Activated CD8-positive, alpha-beta memory T cell treated with anti-CD3 and anti-CD28 coated beads, Interleukin-2, amount 50 U/mL, for 48 hours (primary cell): ENCODE results near the gene NFASC.

Source experiments
- DNase-seq: peaks from one replicate; pipeline ENCODE4 v3.0.0-alpha.2; 2020

NFASC gene

GRCh38 chr1:204891860-204892259 is 21.2 kb downstream of the NFASC start:
- DNase-seq: no peak

DNA sequence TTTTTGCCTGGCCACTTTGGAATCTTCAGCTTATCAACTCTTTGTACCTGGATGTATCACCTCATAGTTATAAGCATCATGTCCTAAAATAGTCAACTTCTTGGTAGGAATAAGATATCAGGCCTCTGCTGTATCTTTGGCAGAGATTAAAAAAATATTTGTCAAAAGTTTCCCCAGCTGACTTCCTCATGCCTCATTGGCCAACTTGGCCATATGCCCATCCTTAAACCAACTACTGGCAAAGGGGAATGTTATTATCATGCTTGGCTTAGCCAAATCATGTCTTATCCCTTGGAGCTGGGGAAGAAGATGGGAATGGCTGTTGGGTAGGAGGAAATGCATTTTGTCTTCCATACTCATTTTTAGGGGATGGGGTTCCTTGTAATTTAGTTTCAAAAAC is 23.4 kb downstream of the NFASC start:
- no peak for DNase-seq

GRCh38 chr1:204894606-204895005 is 23.9 kb downstream of the NFASC start:
- no peak for DNase-seq

DNA sequence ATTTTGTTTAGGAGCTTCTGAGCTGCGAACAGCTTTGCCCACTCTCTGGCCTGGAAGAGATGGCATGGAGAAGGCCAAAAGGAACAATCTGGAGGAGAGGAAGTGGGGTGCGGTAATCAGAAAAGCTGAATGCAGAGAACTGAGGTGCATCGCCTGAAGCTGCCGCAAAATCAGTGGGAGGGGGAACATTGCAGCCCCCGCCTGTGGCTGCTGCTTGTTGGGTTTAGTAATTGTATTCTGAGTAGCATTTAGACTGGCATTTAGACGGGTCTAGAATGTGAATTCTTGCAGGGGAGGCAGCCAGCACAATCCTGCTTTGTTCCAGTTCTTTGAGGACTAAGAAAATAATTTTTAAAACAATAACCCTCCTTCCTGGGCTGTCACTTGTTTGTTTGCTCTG is 25.4 kb downstream of the NFASC start:
- no peak for DNase-seq

DNA sequence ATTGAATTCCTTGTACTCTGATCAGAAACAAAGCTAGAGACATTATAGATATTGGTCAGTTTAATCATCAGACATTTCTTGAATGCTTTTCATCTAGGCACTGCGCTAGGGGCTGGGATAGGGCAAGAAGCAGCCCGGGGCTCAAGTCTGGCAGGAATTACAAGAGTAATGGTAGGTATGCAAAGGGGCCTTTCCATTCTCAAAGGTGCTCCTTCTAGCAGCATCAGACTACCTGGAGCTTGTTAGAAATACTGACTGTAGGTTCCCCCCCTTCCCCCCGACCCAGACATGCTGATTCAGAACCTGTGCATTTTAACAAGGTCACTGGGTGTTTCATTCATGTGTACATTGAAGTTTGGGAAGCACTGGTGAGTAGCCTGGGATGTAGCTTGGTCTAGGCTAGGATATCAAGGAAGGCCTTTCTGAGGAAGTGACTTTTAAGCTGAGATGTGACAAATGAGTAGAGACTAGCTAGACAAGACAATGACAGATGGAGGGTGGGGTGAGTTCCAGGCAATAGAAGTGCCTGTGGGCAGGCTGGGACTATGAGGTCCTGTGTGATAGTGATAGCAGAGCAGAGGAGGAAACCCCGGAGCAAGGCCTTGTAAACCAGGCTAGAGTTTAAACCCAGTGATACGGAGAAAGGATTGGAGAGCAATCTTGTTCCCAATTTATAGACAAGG is 26.3 kb downstream of the NFASC start:
- no peak for DNase-seq

GRCh38 chr1:204900721-204901120 is 30.1 kb downstream of the NFASC start:
- DNase-seq: no peak

DNA sequence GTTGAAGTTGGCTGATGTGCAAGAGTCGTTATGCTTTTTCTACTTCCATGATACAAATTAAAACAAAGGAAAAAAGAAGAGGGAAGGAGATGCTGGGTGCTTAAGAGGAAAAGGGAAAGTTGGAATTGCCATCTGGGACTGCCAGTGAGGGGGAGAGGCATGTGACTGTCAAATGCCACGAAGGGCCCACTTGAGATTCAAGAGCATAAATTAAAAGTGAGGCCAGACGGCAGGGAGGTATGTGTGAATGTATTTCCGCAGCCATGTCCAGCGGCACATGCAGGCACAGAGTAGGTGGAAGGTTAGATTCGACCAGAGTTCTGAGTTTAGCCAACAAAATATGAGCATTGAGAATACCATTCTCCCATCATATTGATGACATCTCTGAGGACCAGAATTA is 32.0 kb downstream of the NFASC start:
- no peak for DNase-seq

DNA sequence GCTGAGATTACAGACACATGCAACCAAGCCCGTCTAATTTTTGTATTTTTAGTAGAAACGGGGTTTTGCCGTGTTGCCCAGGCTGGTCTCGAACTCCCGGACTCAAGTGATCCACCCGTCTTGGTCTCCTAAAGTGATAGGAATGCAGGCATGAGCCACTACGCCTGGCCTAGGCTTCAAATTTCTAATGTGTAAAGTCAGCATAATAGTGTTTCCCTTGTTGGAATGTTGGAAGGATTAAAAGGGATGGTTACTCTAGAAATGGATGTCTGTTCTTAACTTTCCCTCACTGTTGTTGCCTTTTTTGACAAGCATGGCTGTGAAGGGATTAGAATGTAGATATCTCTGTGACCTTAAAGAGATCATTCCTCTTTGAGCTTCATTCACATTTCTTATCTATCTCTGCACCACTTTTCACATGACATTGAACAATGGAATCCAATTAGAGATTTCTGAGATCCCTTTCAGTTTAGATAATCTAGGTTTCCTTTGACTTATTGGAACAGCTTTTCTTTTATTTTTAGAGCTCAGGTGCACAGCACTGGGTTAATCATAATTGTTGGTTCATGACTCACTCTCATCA is 33.7 kb downstream of the NFASC start:
- DNase-seq: no peak

DNA sequence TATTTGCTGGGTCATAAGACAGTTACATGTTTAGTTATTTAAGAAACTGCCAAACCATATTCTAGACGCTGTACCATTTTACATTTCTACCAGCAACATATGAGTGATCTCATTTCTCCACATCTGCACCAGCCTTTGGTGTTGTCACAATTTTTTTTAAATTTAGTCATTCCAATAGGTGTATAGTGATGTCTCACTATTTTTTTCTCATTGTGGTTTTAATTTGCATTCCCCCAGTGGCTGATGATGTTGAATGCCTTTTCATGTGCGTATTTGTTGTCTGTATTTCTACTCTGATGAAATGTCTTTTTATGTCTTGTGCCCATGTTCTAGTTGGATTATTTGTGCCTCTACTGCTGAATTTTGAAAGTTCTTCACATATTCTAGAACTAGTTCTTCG is 38.4 kb downstream of the NFASC start:
- no peak for DNase-seq

- no peak for DNase-seq
These were observed 45.3 kb downstream of the NFASC start for GRCh38 chr1:204915861-204916495.

GRCh38 chr1:204917802-204918201 is 47.1 kb downstream of the NFASC start:
- DNase-seq: no peak

DNA sequence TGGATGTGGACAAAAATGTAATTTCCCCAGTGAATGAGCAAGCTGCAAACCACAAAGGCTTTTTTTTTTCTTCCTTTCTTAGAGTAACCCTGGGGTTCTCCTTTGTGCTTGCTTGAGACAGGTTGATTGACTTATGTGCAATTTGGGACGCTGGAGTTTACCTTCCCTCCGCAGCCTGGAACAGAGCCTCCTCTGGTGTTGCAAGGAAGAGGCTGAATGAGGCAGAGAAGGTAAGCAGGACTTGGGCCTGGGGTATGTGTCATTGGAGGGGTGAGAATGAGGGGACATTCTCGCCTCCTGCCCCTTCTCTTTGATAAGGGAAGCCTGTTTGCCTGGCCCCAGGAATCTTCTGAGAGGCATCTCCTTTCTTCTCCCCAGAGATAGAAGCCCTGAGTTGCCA is 49.8 kb downstream of the NFASC start:
- no peak for DNase-seq

DNA sequence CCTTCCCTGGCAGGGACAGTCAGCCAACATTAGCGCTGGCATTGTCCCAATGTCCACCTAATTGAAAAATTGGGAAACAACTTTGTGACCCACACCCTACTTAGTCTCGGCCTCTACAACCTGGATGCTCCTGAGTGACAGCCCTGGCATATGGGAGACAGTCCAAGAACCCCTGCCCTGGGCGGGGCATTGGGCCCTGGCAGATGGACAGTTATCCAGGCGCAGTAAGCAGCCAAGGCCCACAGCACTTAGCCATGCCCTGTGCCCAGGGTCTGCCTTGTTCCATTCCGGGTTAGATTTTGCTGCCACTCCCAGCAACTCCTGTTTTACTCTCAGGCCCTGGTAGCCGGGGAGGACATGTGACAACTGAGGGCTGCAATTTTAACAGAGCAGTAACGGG is 50.3 kb downstream of the NFASC start:
- DNase-seq: no peak

DNA sequence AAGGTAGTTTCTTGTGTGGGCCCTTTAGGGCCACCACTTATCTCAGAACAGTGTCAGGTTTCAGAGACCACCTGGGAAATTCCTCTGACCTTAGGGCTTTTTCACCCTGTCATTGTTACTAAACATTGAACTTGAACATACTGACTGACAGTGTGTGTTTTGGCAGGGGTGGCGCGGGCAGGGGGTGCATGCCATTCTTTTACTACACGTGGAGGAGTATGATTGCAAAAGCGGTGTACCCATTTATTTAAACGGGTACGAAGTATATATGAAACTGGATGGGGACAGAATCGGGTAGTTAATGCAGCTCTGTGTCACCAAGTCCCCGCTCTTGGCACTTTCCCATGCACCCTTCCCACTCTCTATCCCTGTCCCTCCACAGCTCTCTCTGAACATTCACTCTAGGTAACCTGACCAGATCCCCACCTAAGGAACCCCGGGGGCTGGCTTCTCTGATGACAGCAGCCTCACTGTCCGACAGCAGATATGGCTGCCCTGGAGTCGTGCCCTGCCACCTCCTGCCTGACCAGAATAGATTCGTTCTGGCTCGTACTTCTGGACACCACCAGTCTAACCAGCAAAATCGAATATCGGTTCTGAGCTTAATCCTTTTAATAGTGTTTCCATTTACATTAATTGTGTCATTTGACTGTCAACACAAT is 51.3 kb downstream of the NFASC start:
- no peak for DNase-seq

DNA sequence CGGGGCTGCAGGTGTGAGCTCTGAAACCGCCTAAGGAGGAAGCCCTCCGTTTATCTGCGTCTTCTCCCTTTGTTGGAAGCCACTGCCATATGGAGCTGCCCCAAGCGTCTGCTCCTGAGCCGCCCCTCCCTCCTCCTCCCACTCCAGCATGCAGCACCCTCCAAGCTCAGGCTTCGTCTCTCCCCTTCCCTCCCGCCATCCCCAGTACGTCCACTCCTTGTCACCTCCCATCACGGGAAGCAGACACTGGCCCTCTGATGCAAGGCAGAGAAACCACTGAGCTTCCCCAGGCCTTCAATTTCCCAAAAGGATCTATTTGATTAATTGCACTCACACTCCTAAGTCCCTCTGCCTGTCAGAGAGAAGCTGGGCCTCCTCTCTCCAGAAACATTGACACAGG is 52.5 kb downstream of the NFASC start:
- DNase-seq: no peak

- no peak for DNase-seq
These were observed 53.0 kb downstream of the NFASC start for GRCh38 chr1:204923626-204924012.

DNA sequence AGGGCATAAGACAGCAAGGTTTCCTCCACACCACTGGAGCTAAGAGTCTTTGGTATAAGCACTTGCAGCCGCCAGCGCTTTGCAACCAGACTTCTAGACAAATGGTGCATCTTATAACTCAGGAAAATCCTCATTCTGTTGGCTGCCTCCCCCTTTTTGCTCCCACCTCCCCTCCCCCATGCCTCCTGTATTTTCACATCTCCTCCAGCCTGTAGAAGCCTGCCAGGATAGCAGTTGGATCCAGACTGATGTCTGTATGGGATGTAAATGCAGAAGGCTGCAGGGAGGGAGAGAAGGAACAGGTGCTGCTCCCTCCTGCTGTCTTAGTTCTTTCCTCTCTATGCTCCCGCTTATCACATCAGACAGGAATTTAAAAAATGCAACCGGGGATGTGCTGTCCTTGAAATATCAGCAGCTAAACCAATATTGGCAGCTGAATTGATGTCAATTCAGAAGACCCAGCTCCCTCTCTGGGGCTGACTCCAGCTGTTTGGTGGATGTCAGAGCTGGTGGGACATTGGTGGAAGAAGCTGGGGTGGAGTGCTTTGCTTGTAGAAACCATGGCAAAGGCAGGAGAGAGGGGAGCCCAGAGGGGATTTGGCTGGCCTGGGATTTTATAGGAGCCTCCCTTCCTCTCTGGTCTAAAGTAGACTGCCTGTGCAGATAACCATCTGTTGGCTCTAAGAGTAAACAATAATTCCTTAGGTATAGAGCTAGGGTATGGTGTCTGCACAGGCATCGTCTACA is 53.5 kb downstream of the NFASC start:
- DNase-seq: no peak

DNA sequence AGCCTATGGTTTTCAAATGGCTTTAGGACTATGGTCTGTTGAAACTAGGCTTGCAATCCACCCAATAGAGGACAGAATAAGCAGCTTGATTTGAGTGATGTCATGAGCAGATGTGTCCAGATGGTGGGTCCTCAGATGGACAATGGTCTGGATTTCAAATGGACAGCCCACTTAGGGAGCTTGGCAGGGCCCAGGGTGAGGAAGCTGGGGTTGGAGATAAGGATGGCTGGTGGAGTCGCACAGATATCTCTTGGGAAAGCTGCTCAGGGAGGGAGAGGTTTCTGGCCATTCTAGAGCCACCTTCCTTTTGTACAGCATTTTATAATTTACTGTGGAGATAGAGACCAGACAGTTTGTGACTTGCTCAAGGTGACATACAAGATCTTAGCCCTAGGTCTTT is 55.0 kb downstream of the NFASC start:
- no peak for DNase-seq

- no peak for DNase-seq
These were observed 57.3 kb downstream of the NFASC start for GRCh38 chr1:204927673-204928641.

GRCh38 chr1:204928671-204929486 is 58.2 kb downstream of the NFASC start:
- no peak for DNase-seq

DNA sequence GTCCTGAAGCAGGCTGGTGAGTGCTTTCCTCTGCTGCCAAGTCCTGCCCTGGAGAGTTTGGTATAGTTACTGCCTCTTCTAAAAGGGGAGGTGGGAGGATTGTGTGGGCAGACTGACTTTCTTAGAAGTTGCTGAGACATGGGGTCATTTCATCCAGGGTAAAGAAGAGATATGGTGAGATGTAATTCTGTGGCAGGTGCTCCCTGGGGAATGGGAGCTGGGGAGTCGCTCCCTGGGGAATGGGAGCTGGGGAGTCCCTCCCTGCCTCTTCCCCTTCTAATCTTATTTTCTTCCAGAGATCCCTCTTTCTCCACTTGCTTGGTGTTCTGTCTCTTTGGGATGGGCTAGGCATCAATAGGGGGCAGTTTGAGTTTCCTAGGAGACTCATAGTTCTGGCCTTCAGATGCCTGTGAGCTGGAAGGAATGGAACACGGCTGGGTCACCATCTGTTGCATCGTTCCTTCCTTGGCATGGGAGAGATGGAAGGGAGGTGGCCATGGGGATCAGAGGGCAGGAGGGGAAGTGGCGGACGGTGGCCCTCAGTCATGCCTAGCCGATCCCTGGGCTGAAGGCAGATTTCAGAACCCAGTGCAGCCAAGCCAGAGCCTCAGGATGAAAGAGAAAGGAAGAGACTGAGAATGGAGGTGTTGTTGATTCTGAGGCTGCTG is 59.0 kb downstream of the NFASC start:
- DNase-seq: no peak
